Activated CD4-positive, alpha-beta T cell treated with anti-CD3 and anti-CD28 coated beads, Interleukin-10, Interleukin-2, amounts not matched to agents 100 ng/mL and 50 ng/mL, durations not matched to agents 16 hours and 8 hours (primary cell): ENCODE data around the gene KSR2.
"Not testable (repeated sequence)": the region's sequence is repeated elsewhere in the genome, so short reads cannot be mapped to it uniquely, and the experiment has no call there.

Experiments used
- DNase-seq: peaks from one replicate; pipeline ENCODE4 v3.0.0-alpha.2; 2020

Gene KSR2

DNA sequence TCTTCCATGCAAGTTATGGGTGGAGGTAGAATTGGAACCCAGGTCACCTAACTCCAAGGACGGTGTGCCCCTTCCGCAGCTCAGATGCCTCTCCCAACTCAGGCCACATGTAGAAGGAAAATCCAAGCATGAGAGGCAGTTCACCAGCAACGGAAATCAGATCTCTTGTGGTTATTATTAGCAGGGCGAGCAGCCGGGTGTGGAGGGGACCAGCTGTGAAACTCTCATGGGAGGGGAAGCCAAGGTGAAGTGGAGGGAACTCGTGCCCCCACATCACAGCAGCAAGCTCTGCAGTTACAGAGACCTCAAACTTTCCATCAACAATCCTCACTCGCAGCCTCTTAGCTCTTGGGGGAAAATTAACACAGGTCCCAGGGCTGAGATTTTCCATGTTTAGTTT lies 79.7 kb downstream of the KSR2 start:
- no peak for DNase-seq

DNA sequence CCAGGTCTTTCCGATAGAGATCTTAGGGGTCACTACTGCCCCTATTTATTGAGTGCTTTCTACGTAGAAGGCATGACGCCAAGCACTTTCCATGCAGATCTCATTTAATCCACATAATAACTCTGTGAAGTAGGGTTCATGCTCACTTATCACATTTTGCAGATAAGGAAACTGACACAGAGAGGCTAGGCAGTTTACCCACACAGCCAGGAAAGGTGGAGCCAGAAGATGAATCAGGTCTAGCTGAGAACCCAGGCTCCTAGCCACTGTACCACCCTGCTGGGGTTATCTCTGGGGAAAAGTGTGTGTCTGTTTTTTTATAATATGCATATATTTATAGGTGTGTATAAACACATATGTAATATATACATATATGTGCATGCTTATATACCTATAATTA lies 83.6 kb downstream of the KSR2 start:
- DNase-seq, result no peak

DNA sequence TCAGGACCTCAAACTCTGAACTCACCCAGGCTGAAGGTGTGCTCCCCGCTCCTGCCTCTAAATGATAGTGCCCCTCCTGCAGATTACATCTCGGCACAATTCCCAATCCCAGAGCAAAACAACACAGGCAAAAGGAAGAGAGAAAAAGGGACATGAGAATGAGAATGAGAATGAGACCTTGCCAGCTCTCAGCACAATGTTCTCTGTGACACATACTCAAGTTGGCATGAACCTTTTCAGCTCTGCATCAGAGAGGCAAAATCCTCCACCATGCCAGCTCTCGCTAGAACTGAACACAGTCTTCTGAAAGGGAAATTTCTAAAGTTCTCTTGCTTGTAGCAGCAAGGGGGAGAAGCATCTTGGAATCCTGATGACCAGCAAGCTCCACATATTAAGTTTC lies 84.6 kb downstream of the KSR2 start:
- DNase-seq, result no peak

DNA sequence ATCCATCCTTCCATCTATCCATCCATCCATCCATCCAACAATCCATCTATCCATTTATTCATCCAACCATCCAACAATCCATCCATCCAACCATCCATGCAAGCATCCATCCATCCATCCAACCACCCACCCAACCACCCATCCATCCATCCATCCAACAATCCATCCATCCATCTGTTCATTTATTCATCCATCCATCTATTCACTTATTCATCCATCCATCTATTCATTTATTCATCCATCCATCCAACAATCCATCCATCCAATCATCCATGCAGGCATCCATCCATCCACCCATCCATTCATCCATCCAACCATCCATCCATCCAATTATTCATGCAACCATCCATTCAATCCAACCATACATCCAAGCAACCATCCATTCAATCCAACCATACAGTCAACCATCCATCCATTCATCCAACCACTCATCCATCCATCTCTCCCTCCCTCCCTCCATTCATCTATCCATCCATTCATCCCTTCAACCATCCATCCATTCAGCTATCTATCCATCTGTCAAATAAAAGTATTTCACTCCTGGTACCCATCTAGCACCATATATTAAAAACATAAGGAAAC lies 86.1 kb downstream of the KSR2 start:
- no peak for DNase-seq

GRCh38 chr12:117882181-117882580 lies 86.6 kb downstream of the KSR2 start:
- no peak for DNase-seq

DNA sequence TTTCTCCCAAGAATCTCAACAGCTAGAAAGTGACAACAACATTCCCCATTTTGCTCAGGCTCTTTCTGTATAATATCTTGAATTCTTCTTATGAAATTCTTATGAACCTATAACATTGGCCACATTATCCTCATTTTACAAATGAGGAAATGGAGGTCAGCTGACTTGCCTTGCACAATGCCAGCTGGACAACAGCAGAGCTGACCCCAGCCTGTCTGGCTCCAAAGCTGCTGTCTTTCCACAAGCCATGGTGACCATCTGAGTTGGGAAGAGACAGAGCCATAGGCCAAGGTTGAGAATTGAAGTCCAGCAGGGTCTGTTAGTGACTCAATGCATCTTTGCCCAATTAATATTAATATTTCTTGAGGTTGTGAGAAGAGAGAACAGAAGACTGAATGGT lies 87.3 kb downstream of the KSR2 start:
- no peak for DNase-seq

DNA sequence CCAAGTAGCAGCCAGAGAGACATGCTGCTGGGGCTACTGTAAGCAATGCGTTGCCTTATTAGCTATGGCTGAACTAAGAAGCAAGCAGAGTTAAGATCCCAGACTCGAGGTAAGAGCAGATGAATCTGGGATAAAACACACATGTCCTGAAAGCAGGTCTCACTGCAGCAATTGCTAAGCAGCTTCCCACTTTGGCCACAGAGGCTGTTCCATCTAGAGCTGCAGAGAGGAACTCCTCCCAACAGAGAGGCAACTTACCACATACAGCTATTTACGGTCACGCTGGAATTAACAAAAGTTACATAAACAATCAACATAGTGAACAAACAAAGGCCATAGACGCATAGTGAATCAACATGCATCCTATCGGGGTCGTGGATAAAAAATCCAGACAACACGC lies 90.2 kb downstream of the KSR2 start:
- DNase-seq, result no peak

GRCh38 chr12:117876436-117876816 lies 92.4 kb downstream of the KSR2 start:
- no peak for DNase-seq

- DNase-seq, result peak; percentile 44
These were observed 92.9 kb downstream of the KSR2 start for GRCh38 chr12:117875744-117876435.

DNA sequence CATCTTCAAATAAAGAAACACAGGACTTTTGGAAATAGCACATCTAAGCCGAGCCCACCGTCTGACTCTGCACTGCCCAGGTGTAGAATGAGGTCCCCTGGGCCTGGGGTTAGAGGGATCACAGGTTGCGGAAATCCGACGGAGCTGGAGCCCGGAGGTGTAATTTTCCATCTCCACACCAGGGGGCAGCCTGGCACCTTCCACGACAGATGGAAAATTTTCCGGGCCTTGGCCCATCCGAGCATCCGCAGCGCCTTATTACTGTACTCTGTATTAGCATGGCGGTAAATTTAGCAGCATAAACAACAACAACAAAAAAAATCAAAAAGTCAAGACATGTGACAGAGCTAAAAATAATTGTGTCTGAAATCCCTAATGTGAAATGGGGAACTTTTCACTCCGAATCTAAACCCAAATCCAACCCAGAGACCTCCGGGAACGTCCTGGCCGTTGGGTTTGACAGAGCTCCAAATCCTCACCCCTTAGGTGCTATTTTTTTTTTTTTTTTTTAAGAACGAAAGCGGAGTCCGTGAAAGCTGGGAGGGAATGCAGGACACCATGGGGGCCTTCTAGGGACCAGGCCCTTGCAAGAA lies 93.9 kb downstream of the KSR2 start:
- DNase-seq, result peak; percentile 75

DNA sequence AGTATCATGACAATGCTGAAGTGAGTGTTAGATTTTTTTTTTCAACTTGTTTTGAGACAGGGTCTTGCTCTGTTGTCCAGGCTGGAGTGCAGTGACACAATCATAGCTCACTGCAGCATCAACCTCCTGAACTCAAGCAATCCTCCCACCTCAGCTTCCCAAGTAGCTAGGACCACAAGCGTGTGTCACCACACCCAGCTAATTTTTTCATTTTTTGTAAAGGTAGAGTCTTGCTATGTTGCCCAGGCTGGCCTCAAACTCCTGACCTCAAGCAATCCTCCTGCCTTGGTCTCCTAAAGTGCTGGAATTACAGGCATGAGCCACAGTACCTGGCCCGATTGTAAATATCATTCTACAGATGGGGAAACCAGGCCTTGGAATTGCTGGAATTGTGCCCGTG lies 94.6 kb downstream of the KSR2 start:
- not testable (repeated sequence) for DNase-seq

DNA sequence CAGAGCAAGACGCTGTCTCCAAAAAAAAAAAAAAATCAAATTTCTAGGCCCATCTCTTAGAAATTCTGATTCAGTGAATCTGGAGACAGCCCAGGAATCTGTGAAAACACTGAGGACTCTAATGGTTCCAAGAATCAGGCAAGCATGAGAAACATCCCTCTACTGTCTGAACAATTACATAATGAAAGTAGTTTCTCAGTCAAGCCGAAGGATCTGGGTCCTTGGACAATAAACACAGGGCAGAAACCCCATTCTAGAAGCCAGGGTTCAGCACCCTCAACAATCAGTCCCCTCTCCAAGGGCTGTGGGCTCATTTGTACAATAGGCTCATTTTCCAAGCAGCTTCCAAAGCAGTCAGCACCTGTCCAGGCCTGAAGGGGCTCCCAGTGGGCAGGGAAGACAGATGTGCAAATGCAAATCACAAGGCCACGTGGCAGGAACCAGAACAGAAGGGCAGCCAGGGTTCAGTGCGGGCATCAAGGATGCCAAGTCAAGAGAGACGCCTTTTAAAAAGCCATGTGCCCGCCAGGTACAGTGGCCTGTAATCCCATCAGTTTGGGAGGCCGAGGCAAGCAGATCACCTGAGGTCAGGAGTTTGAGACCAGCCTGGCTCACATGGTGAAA lies 96.1 kb downstream of the KSR2 start:
- DNase-seq, result no peak

DNA sequence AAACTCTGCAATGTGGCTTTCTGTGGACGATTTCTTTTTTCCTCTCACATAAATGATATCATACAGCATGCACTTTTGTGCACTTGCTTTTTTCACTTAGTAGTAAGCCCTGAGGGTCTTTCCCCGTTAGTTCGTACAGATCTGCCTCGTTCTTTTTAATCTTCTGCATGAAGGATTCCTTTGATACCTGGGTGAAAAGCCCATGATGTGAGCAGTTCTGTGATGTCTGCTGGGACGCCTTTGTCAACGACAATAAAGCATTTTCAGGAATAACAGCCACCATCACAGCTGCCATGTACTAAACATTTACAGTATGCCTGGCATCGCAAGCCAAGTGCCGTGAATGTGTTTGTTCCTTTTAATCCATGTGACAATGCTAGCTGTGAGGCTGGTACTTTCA lies 99.2 kb downstream of the KSR2 start:
- no peak for DNase-seq

GRCh38 chr12:117867348-117867747 lies 101.4 kb downstream of the KSR2 start:
- no peak for DNase-seq

DNA sequence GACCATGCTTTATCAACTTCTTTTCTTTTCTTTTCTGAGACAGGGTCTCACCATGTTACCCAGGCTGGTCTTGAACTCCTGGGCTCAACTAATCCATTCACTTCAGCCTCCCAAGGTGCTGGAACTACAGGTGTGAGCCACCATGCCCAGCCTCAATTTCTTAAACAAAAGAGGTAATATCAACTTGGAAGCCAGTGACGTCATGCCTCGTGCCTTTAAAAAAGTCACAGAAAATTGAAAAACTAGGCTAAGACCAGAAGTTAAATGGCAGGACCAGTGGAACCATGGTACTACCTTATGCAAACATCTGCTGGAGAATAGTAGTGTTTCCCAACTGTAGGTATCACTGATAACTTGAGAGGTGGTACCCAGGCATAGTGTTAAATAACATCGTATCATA lies 103.3 kb downstream of the KSR2 start:
- no peak for DNase-seq

- DNase-seq, result no peak
These were observed 105.6 kb downstream of the KSR2 start for GRCh38 chr12:117863002-117863709.

DNA sequence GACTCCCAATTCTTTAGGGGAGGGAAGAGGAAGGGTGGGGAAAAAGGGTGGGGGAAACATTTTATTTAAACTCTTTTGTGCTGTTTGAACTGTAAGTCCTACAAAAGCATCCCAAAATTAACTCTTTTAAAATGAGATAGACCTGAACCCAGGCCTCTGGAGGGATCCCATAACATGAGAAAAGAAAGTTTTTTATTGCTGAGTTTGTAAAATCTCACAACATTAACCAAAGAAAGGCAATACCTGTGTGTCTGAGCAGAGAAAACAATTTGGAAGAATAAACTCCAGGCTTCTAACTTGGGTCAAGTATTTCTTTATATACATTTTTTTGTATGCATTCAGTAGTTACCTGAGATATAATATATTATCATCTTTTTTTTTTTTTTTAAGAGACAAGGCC lies 107.1 kb downstream of the KSR2 start:
- DNase-seq, result no peak

DNA sequence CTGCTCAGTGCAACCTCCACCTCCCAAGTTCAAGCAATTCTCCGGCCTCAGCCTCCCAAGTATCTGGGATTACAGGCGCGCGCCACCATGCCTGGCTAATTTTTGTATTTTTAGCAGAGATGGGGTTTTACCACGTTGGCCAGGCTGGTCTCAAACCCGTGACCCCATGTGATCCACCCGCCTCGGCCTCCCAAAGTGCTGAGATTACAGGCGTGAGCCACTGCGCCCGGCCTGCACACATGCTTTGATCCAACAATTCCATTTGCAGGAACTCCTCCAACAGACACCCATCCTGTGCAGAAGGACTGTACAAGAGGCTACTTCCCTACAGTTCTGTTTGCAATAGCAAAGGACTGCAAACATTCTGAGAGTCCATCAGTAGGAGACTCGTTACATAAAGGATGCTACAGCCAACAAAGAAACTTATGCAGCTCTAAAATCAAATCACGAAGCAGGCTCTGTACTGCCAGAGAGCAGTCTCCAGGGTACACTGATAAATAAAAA lies 108.0 kb downstream of the KSR2 start:
- not testable (repeated sequence) for DNase-seq

DNA sequence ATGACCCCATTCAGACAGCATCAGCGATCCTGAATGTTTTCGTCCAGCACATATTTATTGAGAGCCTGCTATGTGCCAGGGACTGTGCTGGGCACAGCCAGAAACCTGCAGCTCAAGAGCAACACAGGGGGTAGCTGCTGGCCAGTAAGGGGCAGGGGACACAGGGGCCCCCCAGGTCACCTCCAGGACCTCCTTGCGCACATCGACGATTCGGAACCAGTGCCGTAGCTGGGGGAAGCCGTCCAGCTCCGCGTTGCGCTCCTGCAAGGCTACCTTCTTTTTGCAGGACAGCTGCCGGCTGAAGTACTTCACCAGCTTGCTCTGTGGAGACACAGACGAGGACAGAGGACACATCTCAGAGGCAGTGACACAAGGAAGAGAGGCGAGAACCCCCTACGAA lies 108.7 kb downstream of the KSR2 start:
- DNase-seq, result no peak

GRCh38 chr12:117857632-117858612 lies 110.9 kb downstream of the KSR2 start:
- DNase-seq, result peak; percentile 66

DNA sequence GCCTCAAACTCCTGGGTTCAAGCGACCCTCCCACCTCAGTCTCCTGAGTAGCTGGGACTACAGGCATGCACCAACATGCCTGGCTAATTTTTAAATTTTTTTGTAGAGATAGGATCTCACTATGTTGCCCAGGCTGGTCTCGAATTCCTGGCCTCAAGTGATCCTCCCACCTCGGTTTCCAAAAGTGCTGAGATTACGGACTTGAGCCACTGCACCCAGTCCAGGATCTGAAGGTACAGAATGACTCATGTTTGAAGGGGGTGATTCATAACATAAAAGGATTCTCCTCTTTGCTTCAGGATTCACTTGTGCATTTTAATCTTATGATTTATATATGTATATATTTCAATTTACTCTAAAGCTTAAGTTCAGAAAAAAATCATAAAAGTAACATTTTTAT lies 111.7 kb downstream of the KSR2 start:
- not testable (repeated sequence) for DNase-seq

GRCh38 chr12:117855165-117855564 lies 113.6 kb downstream of the KSR2 start:
- no peak for DNase-seq
